Activated naive CD8-positive, alpha-beta T cell treated with anti-CD3 and anti-CD28 coated beads, Interleukin-2, amount 10 ng/mL, durations not matched to agents 7 days and 5 days (primary cell): ENCODE data around the gene UBE2Q2. TPM values are rescaled to one million over a fixed set of nuclear protein-coding genes. Genes with fewer than 3 reads are reported as not detected.

ENCODE experiments used
- ATAC-seq: fragments of 150-1000 bp; cut with Tn5 transposase; one replicate; pipeline ENCODE4 v1.10.0; 2021; ENCODE audit warnings: low read depth, moderate library complexity
- POLR2A ChIA-PET: fragments of 350-600 bp; sonication (Branson Sonifier 250); formaldehyde crosslinking; loops from one replicate; lab custom pipeline; 2021; ENCODE audit warnings: antibody characterized with exemption; lab: Charles Lee
- DNase-seq: peaks from one replicate; pipeline ENCODE4 v3.0.0; 2021
- H3K27ac Mint-ChIP-seq: one replicate; pipeline ENCODE4 v1.8.0; 2022; ENCODE audit warnings: mild to moderate bottlenecking, mixed read lengths
- H3K27me3 Mint-ChIP-seq: one replicate; pipeline ENCODE4 v1.8.0; 2022; ENCODE audit warnings: mild to moderate bottlenecking, moderate library complexity, mixed read lengths
- H3K36me3 Mint-ChIP-seq: one replicate; pipeline ENCODE4 v1.8.0; 2021; ENCODE audit warnings: mild to moderate bottlenecking, mixed read lengths
- H3K4me1 Mint-ChIP-seq: one replicate; pipeline ENCODE4 v1.8.0; 2021; ENCODE audit warnings: mixed read lengths
- H3K4me3 Mint-ChIP-seq: one replicate; pipeline ENCODE4 v1.8.0; 2022; ENCODE audit warnings: mild to moderate bottlenecking, moderate library complexity, mixed read lengths
- H3K9me3 Mint-ChIP-seq: one replicate; pipeline ENCODE4 v1.8.0; 2021; ENCODE audit warnings: mixed read lengths
- total RNA-seq, 2 experiments: library from RNA; stranded (reverse); gene quantifications; one replicate each; pipeline ENCODE4 v1.2.3, GENCODE V29; 2021

Gene UBE2Q2
- total RNA-seq, 2 experiments from 2014 or later: 27.5 to 29.7 TPM

DNA sequence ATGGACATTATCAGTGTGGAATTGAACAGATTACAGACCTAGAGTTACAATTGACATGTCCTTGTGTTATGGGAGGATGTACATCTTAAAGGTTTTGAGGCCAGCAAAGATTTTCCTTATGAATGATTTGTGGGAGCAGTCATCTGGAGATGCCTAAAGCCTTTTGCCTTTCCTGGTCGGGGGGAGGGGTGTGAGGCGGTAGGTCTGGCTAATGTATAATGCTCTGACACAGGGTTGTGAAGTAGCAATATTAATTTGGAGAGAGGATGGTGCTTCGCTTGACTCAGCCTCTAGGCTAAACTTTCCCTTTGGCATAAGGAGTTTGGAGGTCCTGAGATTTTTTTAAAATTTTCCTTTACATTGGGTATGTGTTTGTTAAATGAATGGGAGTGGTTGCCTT is 83.7 kb downstream of the UBE2Q2 start:
- no peak overlapping the region for H3K4me3 Mint-ChIP-seq
- peaks cover 43% of the 10 kb centered on the region for H3K36me3 Mint-ChIP-seq
- H3K9me3 Mint-ChIP-seq: no peaks in the 10 kb centered on the region
- H3K27ac Mint-ChIP-seq: no peak overlapping the region
- POLR2A ChIA-PET: no interaction called here
- peaks cover 48% of the 10 kb centered on the region for H3K4me1 Mint-ChIP-seq
- ATAC-seq (no peak), DNase-seq (no peak)
- no peaks in the 10 kb centered on the region for H3K27me3 Mint-ChIP-seq

DNA sequence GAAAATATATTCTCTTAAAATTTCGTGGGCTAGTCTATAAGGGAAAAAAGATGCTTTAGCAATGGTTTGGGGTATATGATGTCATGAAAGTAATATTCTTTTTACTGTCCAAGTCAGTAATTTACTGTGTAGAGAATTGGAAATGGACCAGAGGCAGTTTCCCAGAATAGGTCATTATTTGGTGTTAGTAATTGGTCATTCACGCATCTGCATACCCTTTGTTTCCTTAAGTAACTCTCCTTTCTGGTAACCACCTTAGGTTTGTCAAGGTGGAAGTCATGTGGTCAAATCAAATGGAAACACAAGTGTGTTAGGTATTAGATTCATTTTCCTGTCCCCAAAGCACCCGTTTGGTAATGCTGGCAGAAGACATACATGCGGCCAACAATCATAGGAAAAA is 84.4 kb downstream of the UBE2Q2 start:
- POLR2A ChIA-PET: no interaction called here
- no peak for DNase-seq
- Mint-ChIP-seq H3K27me3 (no peaks in the 10 kb centered on the region), H3K4me3 (no peak overlapping the region), H3K4me1 (peaks cover 46% of the 10 kb centered on the region), H3K9me3 (no peaks in the 10 kb centered on the region), H3K36me3 (peaks cover 40% of the 10 kb centered on the region), H3K27ac (no peak overlapping the region)
- no peak for ATAC-seq

DNA sequence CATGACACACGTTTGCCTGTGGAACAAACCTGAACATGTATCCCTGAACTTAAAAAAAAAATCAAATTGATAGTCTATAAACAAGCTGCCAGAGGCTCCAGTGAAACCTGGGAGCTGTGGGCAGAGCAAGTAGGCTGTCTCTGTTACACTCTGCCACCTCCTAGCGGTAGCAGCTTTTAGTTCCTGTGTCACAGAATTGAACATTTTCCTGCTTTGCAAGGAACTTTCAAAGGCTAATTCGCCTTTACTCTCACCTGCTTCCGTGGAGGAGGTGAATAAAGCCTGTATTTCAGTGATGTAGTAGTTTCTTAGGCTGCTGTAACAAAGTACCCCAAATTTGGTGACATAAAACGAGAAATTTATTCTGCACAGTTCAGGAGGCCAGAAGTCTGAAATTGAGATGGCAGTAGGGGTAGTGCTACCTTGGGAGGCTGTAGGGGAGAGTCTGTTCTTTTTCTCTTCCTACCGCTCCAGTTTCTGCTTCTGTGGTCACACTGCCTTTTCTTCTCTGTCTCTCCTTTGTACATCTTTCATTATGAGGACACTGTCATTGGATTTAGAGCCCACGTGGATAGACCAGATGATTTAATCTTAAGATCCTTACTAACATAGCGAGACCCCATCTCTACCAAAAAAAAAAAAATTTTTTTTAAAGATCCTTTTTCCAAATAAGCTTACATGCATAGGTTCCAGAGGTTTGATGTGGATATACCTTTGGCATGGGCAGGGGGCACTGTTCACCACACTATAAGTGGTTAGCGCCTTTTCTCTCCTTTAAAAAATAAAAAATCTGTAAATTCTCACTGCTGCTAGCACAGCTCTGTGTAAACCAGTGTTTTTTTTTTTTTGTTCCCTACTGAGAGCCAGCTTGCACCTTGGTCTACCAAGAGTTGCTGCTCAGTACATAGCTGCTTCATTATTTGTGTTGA is 85.7 kb downstream of the UBE2Q2 start:
- H3K27me3 Mint-ChIP-seq: no peaks in the 10 kb centered on the region
- ATAC-seq: no peak
- H3K36me3 Mint-ChIP-seq: peaks cover 42% of the 10 kb centered on the region
- H3K9me3 Mint-ChIP-seq: no peaks in the 10 kb centered on the region
- DNase-seq: no peak
- peak overlapping the region; percentile 18 for H3K27ac Mint-ChIP-seq
- POLR2A ChIA-PET: no interaction called here
- H3K4me1 Mint-ChIP-seq: peaks cover 39% of the 10 kb centered on the region
- H3K4me3 Mint-ChIP-seq: no peak overlapping the region

DNA sequence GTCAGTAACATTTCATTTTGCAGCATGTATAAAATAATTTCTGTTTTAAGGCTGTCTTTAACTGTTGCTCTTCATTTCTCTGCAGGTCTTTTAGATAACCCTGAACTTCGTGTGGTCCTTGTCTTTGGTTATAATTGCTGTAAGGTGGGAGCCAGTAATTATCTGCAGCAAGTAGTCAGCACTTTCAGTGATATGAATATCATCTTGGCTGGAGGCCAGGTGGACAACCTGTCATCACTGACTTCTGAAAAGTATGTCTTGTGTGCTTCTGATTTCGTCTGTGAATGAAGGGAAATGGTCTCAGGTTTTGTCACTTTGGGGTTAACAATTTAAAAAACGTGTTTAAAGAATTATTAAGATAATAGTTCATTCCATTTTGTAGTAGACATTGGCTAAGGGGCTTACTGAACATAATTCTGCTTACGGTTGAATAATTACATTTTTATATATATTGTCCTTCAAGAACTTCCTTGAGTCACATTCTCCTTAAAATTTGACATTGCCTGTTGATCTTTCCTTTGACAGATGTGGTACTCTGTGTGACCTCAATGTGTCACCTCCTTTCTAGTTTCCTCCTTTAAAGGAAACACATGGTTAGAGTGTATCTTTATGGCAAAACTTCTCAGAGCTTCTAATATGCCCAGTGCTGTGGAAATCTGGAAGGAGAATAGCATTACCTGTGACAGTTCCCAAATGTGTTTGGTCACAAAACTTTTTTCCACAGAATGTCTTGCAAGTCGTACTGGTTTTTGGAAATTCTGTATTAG is 86.7 kb downstream of the UBE2Q2 start:
- Mint-ChIP-seq H3K27ac (peak overlapping the region; percentile 39), H3K27me3 (no peaks in the 10 kb centered on the region), H3K9me3 (no peaks in the 10 kb centered on the region), H3K4me1 (peaks cover 35% of the 10 kb centered on the region), H3K4me3 (peak overlapping the region; percentile 20), H3K36me3 (peaks cover 43% of the 10 kb centered on the region)
- ATAC-seq: peak; percentile 84
- POLR2A ChIA-PET: no interaction called here
- no peak for DNase-seq

DNA sequence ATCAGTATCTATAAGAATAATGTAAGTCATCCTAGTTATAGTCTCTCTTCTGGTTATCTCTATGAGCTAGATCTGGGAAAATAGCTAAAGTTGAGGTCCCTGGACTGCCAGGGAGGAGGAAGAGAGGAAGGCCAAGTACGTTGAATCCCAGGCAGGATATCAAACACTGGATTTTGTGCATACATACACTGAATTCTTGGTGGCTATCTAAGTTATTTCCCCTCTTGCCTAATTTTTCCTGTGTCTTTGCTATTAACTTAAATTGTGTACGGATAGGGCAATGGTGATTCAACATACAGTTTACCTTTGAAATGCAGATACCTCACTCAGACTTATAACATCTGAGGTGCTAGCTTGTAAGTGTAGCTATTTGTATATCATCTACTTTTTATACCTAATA is 87.6 kb downstream of the UBE2Q2 start:
- Mint-ChIP-seq H3K27me3 (no peaks in the 10 kb centered on the region), H3K27ac (no peak overlapping the region), H3K4me3 (no peak overlapping the region), H3K36me3 (peaks cover 42% of the 10 kb centered on the region), H3K9me3 (no peaks in the 10 kb centered on the region), H3K4me1 (peaks cover 30% of the 10 kb centered on the region)
- no peak for ATAC-seq
- no peak for DNase-seq
- POLR2A ChIA-PET: no interaction called here

DNA sequence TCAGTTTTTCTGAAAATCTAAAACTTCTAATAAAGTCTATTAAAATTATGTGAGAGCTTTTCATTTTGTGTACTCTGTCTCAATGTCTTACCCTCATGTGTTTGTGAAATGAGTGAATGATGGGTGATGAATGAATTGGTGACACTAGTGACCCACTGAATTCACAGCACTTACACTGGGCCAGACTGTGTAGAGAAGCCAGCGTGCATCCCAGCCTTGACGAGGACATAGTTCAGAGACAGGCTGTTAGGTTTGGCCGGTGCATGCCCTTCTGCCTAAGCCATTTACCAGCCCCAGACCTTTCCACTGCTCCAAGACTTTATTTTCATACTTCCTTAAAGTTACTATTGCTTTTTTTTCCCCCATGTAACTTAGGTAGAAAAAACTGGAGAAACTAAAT is 99.2 kb downstream of the UBE2Q2 start:
- ATAC-seq: no peak

DNA sequence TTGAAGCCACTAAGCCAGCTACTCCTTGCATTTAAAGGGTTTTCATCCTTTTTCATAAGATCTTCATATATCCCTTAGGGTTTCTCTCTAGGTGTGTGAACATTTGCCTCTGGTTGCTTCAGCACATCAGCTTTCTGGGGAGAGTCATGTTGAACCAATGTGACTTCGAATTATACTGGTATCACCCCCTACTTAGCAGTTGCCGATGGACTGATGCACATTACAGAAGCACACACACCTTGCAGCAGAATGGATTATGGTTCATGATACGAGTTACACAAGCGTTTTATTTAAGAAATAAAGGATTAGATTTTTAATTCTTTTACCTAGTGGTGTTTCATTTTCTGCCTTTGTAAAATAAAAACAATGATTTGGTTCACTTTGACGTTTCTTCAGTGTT is 100.0 kb downstream of the UBE2Q2 start:
- Mint-ChIP-seq H3K4me3 (no peak overlapping the region), H3K4me1 (no peaks in the 10 kb centered on the region), H3K9me3 (peaks cover 2% of the 10 kb centered on the region), H3K27me3 (peaks cover 12% of the 10 kb centered on the region), H3K36me3 (peaks cover 16% of the 10 kb centered on the region), H3K27ac (no peak overlapping the region)
- ATAC-seq: no peak
- no peak for DNase-seq
- POLR2A ChIA-PET: no interaction called here

More for the DNA sequence above, 99.2 kb downstream of the UBE2Q2 start:
- H3K4me1 Mint-ChIP-seq: no peaks in the 10 kb centered on the region
- peaks cover 8% of the 10 kb centered on the region for H3K27me3 Mint-ChIP-seq
- no peak overlapping the region for H3K27ac Mint-ChIP-seq
- no peak for DNase-seq
- H3K36me3 Mint-ChIP-seq: peaks cover 24% of the 10 kb centered on the region
- H3K4me3 Mint-ChIP-seq: no peak overlapping the region
- POLR2A ChIA-PET: no interaction called here
- peaks cover 3% of the 10 kb centered on the region for H3K9me3 Mint-ChIP-seq

DNA sequence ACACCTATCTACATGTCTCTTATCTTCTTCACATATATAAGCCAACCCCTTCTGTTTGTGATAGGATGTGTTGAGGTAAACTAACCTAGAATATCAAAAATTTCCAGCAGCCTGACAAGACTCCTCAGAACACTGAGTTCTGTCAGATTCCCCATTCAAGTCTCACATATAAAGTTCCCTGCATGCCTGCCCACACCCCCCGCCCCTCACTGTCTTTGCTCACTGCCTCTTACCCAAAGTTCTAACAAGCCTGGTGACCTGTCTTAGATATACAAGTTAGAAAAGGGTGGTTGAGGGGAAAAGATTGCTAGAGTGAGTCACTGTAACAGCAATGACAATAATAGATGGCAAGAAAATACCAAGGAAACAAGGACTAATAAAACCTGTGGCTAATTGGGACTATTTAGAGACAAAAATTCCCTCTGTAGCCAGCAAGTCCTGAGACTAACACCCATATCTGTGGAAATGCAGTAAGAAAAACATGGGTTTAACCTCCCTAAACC is 100.5 kb downstream of the UBE2Q2 start:
- Mint-ChIP-seq H3K27me3 (peaks cover 13% of the 10 kb centered on the region), H3K4me1 (no peaks in the 10 kb centered on the region), H3K9me3 (peaks cover 2% of the 10 kb centered on the region), H3K27ac (no peak overlapping the region), H3K4me3 (no peak overlapping the region), H3K36me3 (peaks cover 11% of the 10 kb centered on the region)
- POLR2A ChIA-PET: no interaction called here
- no peak for ATAC-seq
- DNase-seq: no peak

DNA sequence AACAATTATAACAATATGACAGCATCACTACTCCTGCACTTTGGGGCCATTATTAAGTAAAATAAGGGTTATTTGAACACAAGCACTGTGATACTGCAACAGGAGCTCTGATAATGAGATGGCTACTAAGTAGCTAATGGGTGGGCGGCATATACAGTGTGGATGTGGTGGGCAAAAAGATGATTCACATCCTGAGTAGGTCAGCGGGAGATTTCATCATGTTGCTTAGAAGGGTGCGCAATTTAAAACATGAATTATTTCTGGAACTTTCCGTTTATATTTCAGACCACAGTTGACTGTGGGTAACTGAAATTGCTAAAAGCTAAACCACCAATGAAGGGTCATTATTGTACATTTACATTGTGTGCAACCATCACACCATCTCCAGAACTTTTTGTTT is 102.7 kb downstream of the UBE2Q2 start:
- Mint-ChIP-seq H3K9me3 (peaks cover 2% of the 10 kb centered on the region), H3K27ac (no peak overlapping the region), H3K36me3 (no peaks in the 10 kb centered on the region), H3K4me1 (no peaks in the 10 kb centered on the region), H3K27me3 (peaks cover 31% of the 10 kb centered on the region), H3K4me3 (no peak overlapping the region)
- POLR2A ChIA-PET: no interaction called here
- no peak for ATAC-seq
- DNase-seq: no peak

DNA sequence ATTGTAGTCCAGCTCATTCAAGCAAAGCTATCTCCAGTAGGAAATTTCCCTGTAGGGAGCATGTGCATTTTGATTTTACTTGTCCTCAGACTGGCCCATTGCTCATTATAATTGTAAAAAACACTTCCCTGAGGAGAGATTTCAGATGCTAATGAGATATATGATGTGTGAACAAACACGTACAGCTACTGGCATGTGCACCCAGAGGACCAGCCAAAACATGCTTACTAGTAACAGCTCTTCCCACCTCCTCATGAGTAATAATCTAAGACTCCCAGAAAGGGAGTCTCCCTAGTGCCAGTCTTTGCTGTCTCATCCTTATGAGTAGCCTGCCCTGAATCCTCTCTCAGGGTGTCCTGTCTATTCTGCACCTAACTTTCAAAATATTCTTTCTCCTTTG is 103.8 kb downstream of the UBE2Q2 start:
- POLR2A ChIA-PET: no interaction called here
- ATAC-seq (no peak), DNase-seq (no peak)
- H3K36me3 Mint-ChIP-seq: no peaks in the 10 kb centered on the region
- H3K4me3 Mint-ChIP-seq: no peak overlapping the region
- no peak overlapping the region for H3K27ac Mint-ChIP-seq
- H3K4me1 Mint-ChIP-seq: no peaks in the 10 kb centered on the region
- H3K9me3 Mint-ChIP-seq: peaks cover 2% of the 10 kb centered on the region
- peaks cover 36% of the 10 kb centered on the region for H3K27me3 Mint-ChIP-seq

DNA sequence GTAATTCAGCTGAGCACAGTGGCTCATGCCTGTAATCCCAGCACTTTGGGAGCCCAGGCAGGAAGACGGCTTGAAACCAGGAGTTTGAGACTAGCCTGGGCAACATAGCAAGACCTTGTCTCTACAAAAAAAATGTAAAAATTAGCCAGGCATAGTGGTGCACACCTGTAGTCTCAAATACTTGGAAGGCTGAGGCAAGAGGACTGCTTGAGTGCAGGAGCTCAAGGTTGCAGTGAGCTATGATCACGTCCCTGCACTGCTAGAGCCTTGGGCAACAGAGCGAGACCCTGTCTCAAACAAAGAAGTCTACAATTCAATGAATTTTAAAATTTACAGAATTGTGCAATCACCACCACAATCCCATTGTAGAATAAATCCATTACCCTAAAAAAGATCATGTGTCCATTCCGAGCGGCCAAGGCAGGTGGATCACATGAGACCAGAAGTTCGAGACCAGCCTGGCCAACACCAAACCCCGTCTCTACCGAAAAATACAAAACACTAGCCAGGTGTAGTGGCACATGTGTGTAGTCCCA is 105.6 kb downstream of the UBE2Q2 start:
- POLR2A ChIA-PET: interaction anchor here (0.7 kb wide), 1 partner anchor 1330 kb away, joined by 5 read pairs; no protein-coding TSS in a partner anchor
- H3K4me1 Mint-ChIP-seq: no peaks in the 10 kb centered on the region
- no peak for ATAC-seq
- no peak overlapping the region for H3K27ac Mint-ChIP-seq
- H3K36me3 Mint-ChIP-seq: no peaks in the 10 kb centered on the region
- no peak overlapping the region for H3K4me3 Mint-ChIP-seq
- peaks cover 2% of the 10 kb centered on the region for H3K9me3 Mint-ChIP-seq
- no peak for DNase-seq
- H3K27me3 Mint-ChIP-seq: peaks cover 47% of the 10 kb centered on the region
